GM18907 (cell line): Measurements from ENCODE around the gene ZSCAN1.

Experiments
- ATAC-seq: cut with Tn5 transposase; IDR thresholded peaks from one replicate; pipeline ENCODE4 v1.9.1; 2021; ENCODE audit warnings: mild to moderate bottlenecking, moderate library complexity; ENCODE audit not compliant: unreplicated experiment

Gene ZSCAN1

DNA sequence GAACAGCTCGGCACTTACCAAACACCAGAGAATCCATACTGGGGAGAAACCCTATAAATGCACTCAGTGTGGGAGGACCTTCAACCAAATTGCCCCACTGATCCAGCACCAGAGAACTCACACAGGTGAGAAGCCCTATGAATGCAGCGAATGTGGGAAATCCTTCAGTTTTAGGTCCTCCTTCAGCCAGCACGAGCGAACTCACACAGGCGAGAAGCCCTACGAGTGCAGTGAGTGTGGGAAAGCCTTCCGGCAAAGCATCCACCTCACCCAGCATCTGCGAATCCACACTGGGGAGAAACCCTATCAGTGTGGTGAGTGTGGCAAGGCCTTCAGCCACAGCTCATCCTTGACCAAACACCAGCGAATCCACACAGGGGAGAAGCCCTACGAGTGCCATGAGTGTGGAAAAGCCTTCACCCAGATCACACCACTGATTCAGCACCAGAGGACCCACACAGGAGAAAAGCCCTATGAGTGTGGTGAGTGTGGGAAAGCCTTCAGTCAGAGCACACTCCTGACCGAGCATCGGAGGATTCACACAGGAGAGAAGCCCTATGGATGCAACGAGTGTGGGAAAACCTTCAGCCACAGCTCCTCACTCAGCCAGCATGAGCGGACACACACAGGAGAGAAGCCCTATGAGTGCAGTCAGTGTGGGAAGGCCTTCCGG lies 33.6 kb downstream of the ZSCAN1 start:
- ATAC-seq = no peak

DNA sequence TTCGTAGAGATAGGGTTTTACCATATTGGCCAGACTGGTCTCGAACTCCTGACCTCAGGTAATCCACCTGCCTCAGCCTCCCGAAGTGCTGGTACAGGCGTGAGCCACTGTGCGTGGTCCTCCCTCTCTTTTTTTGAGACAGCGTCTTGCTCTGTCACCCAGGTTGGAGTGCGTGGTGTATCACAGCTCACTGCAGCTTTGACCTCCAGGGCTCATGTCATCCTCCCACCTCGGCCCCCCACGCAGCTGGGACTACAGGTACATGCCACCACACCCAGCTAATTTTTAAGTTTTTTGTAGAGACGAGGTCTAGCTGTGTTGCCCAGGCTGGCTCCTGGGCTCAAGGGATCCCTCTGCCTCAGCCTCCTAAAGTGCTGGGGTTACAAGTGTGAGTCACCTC lies 46.0 kb downstream of the ZSCAN1 start:
- no peak for ATAC-seq

DNA sequence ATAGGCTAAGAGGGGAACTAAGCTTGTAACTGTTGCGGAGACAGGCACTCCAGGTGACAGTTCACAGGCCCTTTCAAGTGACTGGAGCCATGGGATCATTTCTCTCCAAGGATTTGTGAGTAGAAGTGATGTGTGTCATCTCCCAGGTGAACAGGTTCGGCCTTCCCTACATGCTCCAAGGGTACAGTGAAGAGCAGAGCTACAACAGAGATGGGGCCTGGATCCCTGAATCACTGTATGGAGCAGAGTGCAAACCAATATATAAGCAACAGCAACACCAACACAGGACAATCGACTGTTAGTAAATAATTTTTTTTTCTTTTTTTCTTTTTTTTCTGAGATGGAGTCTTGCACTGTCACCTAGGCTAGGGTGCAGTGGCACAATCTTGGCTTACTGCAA lies 49.2 kb downstream of the ZSCAN1 start:
- ATAC-seq = no peak

DNA sequence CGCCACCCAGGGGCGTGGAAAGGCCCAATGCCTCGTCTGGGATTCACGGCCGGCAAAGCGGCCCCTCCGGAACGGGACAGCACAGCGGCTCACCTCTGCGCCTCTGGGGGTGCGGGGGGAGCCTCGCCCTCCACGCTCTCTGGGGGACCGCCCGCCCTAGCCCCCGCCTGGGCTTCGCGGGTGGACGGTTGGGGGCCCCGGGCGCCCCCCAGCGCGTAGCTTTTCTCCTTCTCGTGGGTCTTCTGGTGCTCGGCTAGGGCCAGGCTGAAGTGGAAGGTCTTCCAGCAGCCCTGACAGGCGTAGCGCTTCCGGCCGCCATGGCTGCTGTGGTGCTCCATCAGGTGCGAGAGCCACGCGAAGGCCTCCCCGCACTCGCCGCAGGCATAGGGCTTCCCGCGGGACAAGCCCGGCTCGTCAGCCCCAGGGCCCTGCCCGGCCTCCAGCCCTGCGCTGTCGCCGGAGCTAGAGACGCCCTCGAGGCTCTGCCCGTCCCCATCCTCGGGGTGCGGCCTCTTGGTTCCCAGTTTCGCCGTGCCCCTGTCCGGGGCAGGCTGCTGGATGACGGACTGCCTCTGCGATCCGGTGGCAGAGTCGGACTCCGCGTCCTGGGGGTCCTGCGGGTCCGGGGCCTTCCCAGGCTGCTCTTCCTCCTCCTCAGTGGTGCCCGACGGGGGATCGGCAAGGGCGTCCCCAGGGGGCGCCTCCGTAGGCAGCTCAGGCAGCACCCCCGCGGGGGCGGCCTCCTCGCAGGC lies 50.9 kb downstream of the ZSCAN1 start:
- ATAC-seq = no peak

DNA sequence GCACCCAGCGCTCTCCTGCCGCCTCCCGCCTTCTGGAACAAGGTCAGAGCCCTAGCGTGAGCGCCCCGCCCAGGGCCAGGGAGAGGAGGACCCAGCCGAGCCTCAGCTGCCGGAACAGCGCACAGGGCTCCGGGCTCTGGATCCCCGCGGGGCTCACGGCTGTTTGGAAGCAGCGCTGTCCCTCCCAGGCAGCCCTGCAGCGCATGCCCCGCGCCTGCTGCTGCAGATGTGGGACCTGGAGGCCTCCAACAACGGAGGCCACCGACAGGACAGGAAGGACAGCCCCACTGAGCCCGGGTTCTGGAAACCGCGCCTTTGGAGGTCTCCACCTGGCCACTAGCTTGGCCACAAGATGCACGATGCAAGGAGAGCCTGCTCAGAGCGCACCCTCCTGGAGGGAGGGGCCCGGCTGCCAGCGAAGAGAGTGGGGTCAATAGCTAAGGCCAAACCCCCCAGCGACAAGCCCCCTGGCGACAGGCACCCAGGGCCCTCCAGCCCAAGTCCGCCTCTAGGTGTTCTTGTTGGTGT lies 51.6 kb downstream of the ZSCAN1 start:
- no peak for ATAC-seq

DNA sequence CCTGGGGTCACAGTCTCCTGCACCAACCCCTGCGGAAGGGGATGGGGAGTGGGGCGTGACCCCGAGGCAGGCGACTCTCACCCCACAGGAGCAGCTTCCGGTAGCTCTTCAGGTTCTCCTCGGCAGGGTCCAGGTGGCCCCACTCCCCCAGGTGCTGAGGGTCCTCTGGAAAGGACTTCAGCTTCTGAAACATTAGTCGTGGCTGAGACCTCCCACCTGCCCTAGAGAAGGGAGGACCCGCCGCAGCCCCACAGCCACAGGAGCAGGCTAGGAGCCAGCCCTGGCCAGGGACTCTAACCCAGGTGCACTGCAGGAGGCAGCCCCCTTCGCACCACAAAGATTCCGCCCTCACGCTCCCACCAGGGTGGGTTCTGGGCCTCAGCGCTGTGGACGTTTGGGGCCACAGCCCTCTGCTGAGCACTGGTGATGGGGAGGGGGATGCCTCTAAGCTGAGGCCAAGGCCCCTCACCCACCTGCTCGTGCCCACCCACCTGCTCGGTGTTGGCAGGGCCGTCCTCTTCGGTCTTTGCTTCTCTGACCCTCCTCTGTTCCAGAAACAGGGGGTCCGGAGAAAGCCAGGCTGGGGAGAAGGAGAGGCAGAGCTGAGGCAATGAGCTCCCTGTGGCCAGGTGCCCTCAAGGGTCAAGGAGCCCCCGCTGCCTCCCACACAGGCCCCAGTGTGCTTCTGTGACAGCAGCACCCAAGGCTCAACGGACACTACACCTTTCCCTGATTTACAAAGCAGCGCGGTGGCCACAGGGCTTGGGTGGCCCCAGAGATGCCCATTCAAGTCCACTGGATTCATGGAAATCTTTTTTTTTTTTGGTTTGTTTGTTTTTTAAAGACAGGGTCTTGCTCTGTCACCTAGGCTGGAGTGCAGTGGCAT lies 53.2 kb downstream of the ZSCAN1 start:
- no peak for ATAC-seq

DNA sequence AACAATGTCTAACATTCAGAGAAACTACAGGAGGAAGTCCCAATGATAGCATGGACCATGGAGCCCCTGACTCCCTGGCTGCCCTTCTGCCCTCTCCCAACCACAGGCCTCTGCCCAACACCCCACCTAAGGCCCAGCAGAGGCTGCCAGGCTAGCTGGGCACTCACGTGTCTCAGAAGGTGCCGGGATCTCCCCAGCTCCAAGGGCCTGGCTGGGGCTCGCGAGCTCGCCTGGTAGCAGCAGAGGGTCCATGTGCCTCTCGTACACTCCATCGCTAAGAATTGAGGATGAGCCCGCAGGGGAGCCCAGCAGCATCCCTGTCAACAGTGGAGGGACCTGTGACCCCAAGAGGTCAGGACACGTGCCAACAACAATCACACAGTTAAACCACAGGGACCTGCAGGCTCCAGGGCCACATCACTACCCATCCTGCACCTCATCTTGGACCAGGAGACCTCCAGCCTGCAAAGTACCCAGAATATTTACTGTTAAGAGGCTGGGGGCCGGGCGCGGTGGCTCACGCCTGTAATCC lies 54.8 kb downstream of the ZSCAN1 start:
- no peak for ATAC-seq

DNA sequence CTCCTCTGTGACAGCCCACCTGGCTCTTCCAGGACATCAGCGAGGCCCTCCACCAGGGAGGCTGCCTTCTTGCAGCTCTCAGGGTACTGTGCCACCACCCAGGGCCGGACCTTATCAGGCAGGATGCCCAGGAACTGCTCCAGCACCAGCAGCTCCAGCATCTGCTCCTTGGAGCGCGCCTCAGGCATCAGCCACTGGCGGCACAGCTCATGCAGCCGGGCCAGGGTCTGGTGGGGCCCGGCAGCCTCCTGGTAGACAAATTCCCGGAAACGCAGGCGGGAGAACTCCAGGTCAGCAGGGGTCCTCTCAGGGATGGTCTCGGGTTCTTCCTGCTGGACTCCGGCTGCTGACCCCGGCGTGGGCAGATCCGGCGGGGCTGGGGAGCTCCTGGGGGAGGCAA lies 56.0 kb downstream of the ZSCAN1 start:
- ATAC-seq = no peak

DNA sequence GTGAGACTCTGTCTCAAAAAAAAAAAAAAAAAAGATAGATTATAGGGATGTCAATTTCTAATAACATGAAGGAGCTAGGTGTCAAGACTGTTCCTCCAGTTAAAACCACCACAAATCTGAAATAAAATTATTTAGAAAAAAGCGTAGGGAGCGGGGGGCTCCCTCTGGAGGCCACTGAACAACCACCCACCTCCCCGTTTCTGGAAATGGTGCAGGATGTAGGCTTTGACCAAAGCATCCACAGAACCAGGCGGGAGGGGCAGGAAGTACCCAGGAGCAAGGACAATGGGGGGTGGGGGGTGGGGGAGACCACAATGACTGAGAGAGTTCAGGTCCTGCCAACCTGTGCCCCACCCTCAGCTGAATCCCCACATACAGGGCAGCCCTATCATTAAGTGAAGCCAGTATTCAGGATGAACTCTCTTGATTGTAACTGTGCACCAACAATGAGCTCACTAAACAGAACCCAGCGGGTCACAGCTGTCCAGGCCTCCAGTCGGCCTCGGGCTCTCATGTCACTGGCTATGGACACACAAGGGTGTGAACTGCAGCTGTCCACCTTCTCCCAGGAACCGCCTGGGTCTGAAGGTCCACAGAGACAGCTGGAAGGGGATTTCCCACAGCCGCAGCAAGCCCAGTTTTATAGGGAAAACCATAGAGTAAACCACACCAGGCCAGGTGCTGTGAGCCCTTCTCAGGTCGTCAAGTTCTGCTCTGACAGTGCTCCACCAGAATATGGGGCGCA lies 57.6 kb downstream of the ZSCAN1 start:
- no peak for ATAC-seq

DNA sequence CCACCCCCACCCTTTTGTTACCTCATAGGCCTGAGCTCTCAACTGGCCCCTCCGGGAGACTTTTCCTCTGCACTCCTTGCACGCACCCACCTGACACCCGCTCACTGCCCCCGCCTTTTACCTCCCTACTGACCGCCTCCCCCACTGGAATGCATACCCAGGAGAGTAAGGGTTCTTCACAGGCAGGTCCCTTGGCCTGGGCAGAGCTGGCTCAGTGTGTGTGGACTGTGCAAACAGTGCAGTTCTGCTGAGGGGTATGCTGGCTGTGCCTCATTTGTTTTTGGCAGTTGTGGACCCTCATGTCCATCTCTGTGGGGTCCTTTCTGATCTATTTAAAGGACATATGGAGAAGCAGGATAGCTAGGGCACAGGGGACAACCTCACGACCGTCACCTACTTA lies 59.2 kb downstream of the ZSCAN1 start:
- no peak for ATAC-seq

DNA sequence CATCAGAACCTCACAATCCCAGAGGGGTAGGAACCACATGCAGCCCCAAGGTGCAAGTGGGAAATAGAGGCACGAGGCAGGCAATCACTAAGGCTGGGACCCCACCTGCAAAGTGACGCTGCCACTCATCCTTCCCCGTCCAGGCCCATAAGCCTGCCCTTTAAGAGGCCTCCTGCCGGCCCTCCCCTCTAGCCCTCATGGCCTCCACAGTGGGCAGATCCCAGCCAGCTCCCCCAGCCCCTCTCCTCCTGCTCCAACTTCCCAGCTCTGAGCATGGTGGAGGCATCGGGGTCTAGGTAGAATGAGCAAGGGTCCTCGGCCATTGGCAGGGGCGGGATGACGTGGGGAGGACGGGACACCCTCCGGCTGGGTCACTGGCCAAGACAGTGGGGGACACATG lies 61.5 kb downstream of the ZSCAN1 start:
- no peak for ATAC-seq

DNA sequence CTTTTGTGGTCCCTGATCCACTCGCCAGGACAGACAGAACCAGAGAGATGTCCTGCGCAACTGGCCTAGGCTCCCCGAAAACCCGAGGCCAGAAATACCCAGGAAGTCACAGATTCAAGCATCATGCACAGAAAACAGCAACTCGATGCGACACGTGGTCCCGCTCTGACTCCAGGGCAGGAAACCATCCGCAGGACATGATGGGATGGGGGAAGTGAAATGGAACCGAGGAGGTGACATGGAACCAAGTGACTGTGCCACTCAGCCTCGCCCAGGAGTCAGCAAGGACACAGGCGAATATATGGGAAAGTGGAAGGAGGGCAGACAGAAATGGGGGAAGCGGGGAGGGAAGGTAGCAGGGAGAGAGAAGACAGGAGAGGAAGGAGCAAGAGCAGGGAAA lies 63.1 kb downstream of the ZSCAN1 start:
- no peak for ATAC-seq

DNA sequence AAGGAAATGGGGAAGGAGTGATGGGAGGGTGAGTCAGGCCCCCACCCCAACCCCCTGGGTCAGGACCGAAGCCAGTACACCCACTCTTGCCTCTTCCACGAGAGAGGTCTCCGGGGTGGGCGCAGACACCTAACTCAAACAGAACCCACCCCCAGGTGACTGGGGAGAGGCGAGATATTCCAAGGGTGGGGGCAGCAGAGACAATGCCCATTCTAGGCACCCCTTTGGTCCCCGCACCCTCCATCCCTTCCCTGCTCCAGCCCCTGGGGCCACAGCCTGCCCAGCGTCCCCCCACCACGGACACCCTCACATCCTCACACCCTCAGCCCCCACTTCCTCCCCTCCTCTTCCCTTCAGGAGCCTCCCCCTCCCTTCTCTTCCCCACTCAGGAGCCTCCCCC lies 63.5 kb downstream of the ZSCAN1 start:
- no peak for ATAC-seq

DNA sequence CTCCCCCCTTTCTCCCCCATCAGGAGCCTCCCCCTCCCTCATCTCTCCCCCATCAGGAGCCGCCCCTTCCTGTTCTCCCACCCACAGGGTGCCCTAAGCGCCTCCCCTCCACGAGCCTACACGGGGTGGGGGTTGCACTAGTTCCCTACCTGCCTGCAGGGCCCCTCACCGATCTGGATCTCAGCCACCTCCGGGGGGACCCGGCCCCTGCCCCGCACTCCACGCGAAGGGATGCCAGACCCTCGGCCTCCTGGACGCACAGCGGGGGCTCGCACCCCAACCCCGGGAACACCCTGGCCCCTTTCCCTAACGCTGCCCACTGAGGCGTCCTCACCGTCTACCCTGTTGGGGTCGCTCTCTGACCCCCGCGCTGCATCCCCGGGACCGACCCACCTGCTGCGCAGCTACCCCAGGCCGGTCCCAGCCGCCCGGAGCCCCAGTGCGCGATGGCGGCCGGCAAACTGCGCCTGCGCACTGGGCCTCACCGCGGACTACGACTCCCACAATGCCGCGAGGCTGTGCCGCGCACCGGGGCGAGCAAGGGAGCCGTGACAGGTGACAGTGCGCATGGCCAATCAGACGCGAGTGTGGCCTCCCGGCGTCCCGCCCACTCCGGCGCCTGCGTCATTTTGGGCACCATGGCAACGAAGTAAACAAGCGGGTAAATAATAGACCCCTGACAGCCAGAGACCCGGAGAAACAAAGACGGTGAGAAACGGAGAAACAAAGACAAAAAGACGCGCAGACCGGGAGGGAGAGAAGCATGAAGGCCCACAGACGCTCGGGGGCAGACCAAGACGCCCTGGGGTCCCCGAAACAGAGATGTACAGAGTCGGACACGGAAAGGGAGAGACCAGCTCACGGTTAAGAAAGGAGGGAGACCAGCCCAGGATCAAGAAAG lies 64.2 kb downstream of the ZSCAN1 start, which contains the start of gene ZSCAN18:
Gene ZSCAN18, minus strand, starts transcription at position 451 of the 901 bp plus-strand sequence. CDS start 7,964 bp downstream, outside the sequence.
- ATAC-seq = peak; percentile 89

DNA sequence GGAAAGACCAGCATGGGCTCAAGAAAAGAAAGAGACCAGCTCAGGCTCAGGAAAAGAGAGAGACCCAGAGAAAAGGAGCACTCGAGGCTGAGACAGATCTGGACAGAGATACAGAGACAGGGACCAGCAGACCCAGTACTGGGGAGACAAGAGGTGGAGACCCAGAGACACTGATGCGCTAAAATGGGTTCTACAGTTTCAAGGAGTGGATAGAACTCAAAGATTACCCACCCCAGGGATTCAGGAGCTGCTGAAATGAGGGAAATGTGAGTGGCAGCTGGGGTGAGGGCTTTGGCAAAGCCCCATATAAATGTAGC lies 64.8 kb downstream of the ZSCAN1 start:
- ATAC-seq = peak; percentile 20
